Tongue (tissue), 2 donors: ENCODE results near the gene MYF6. TPM values are rescaled to one million over a fixed set of nuclear protein-coding genes. Genes with fewer than 3 reads are reported as not detected.
"Not testable (repeated sequence)": the region's sequence is repeated elsewhere in the genome, so short reads cannot be mapped to it uniquely, and the experiment has no call there.

Source experiments
- DNase-seq: peaks from one replicate; pipeline ENCODE4 v3.0.0-alpha.2; 2015
- total RNA-seq: library from RNA; depleted of rRNA; stranded (reverse); fragments of >200 nt; gene quantifications from one replicate; pipeline ENCODE4 v1.2.3, GENCODE V29; 2014

Gene MYF6
- total RNA-seq = 164 TPM

DNA sequence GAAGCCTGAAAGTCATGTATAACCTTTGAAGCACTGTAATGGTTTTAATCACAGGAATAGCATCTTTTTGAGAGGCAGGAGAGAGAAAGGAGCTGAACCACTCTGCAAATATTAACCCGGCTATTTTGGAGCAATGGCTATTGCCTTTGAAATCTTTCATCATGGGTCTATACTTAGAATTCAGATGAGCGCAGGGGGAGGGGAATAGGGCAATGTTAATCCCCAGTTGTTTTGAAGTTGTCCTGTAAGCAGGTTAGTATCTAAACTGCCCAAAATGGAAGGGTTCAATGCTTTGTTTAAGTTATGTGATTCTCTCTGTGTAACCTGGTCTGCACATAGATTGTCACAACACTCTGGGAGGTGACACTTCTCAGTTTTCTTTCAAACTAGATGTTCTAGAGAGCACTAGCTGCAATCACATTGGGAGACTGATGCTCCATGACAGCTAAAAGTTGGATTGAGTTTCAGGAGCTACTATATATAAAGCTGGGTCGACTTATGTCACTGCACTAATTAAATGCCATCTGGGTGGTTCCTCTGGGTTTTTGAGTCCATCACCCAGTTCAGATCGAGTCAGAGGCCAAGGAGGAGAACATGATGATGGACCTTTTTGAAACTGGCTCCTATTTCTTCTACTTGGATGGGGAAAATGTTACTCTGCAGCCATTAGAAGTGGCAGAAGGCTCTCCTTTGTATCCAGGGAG is at the start of gene MYF6:
Gene MYF6 (plus strand): TSS at position 509 of the 704 bp plus-strand sequence. CDS start 86 bp downstream, at position 595.
- peak; percentile 72 for DNase-seq

DNA sequence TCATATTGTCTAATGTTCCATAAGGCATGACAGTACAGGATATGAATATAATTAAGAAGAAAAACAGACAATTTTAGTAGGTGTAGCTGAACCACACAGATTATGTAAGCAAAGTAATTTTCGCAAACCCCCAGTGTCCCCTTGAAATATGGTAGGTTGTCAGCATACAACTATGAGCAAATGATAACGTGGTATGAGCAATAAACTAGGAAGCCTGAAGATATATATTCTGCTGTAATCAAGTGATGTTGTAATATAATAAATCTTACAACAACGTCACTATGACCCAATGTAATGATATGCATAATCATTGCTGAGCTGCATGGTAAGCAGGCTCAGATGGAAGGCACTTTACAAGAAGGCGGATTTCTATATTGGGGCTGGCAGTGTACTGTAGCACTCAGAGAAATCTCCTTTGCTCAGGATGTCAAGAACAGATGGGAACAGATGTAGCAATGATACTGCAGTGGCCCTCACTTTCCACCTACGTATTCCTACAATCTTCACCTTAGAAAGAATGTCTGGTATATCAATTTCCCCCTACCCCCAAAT is 47.8 kb upstream of the MYF6 start:
- no peak for DNase-seq

DNA sequence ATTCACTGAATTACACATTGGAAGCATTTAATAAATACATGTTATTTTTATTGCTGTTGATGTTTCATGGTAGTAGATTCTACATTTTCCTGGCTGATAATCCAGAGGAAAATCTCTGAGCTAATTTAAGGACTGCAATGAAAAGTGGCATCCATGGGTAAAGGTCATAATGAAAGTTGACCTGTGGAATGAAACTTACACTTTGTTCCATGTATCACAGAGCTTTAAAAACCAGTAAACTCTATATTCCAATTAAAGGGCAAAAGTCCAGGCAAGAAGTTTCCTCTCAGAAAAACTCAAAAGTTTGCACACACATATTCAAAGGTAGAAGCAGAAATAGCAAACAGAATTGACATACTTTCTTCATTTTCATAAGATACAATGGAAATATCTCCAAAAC is 44.8 kb upstream of the MYF6 start:
- no peak for DNase-seq

DNA sequence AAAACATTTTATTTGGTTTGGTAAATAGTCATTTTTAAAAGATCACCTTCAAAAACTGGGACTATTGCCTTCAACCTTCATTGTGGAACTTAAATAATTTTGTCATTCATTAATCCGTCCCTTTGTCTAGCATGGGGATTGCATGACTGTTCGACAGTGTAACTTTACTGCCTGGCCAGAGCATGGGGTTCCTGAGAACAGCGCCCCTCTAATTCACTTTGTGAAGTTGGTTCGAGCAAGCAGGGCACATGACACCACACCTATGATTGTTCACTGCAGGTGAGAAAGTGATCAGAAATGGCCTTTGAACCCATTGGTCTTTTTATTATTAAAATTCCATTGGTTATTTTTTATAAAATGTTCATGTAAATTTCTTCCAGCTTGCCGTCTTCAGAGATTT is 37.2 kb upstream of the MYF6 start:
- no peak for DNase-seq

DNA sequence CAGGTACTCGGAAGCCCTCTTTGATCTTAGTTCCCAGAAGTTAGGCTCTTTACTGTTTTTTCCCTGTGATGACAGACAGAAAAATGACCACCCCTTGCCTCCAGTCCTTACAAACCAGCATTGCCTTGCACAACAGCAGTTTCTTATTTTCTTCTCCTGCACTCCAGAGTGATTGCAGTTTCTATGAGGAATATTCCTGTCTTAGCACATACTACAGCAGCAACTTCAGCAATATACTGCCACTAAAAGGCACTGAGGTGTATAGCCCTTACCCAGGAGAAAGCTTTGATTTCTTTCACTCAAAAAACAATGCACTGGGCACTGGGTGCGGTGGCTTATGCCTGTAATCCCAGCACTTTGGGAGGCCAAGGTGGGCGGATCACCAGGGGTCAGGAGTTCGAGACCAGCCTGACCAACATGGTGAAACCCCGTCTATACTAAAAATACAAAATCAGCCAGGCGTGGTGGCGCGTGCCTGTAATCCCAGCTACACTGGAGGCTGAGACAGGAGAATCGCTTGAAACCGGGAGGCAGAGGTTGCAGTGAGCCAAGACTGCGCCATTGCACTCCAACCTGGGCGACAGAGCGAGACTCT is 31.3 kb upstream of the MYF6 start:
- DNase-seq = not testable (repeated sequence)

DNA sequence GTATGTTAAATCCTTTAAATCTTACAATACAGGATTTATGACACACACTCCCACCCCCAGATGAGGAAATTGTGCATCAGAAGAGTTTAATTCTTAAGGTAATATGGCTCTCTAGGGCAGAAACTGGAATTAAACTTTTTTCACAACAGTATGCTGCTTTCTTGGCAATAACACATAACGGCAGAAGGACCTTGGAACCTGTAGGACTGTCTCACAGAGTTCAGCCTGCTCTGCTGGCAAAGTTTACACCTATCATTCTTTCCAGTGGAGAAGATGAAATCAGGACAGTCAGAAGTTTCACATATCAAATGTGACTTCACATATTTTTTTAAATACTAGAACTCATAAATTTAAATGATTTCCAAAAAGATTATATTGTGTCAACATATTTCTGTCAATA is 30.6 kb upstream of the MYF6 start:
- no peak for DNase-seq

DNA sequence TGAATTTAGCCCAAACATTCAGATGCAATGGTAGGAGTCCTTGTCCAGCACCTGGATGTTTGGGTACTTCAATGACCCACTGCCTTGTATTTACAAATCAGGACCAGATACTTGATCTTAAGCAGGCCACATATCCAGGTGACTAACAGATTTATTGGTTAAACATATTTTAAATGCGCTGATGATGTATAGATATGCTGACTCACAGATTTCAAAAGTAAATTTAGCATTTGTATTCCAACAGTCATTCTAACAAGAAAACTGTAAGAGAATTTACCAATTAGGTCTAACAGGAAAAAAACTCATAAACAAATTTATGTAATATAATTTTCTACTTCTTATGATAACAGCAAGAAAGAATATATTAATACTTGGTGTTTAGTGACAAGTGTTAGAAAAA is 29.4 kb upstream of the MYF6 start:
- DNase-seq = no peak

DNA sequence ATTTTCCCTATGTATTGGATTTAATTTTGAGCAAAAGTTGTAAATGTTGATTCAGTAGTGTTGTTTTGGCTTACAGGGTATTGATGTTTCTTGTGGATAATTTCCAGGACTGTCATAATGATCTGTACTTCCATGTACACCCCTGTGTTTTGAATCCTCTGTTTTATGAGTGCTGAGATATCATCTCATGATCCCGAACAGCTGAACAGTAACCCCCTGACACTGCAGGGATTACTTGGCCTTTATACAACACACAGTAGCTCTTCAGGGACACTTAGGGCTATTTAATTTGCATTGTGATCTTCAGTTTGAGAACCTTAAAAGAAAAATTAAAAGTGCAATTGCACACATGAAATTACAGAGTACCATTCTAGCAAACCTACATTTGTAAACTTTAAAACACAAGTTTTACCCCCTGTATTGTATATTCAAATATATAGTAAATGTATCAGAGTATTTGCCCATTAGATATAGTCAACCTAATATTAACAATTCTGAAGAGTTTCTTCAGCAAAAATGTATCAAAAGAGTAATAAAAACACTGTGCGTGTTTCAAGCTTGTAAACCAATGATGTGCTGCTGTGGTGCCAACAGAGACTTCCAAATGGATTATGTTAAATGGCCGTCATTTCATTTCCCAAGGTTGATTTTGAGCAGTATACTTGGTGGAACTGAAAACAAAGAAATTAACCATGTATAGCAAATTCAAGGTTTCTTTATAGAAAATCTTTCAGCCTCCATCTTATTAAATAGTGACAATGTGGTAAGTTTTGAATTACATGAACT is 27.9 kb upstream of the MYF6 start:
- peak; percentile 78 for DNase-seq

DNA sequence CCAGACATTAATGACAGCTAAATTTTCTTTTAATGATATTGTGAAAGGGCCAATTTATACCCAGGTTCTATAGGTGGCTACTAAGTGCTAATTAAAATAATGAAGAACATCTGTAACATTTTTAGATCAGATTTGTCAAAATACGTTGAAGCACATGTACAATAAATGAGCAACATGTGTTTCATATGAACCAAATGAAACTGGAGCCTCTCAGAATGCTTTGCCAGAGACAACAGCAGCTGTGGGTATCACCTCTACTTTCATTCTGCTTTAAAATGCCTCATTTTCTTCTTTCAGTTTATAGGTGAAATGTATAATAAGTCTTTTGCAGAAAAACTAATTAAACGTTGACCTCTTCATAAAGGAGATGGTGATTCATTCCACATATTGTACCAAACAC is 26.1 kb upstream of the MYF6 start:
- peak; percentile 80 for DNase-seq

DNA sequence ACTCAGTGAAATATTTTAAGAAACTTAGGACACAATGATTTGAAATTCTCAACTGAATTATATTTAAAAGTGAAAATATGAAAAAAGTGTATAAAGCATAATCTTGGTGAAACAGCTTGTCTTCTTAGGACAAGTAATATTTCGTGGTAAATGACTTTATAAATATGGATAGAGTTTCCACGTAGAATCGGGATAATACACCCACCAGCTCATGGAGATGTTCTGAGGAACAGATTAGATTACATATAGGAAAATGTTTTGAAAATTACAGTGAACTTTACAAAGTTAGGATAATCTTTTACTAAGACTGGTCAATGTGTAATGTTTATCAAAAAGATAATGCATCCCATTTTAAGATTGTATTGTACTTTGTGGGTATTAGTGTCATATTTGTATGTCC is 25.6 kb upstream of the MYF6 start:
- no peak for DNase-seq

DNA sequence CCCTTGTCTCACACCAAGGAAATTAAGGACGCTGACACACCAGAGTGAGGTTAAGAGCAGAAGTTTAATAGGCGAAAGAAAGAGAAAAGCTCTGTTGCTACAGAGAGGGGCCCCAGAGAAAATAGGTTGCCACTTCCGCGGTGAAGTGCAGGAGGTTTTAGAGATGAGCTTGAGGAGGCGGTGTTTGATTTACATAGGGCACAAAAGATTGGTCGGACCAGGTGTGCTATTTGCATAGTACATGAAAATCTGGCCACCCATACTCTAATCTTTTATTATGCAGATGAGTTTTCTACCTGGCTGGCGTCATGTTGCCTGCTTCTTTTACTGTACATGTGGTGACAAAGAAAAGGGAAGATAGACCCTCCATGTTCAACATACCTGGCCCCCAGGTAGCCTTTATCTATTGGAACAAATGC is 23.3 kb upstream of the MYF6 start:
- no peak for DNase-seq

DNA sequence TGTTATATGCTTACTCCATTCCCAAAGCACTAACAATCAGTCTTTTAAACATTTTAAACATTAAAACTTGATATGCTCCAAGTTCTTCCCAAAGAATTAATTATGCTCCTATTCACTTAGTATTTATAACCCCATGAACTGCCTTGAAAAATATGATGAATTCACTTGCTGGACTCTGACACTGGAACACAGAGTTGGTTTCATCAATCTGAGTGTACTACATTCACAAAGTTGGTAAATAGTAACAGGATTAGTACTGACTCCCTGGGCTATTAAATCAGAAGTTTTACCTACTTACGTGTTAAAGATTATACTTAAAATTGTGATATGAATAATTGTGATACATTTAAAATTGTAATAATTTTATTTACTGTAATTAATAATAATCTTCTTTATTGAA is 17.3 kb upstream of the MYF6 start:
- DNase-seq = no peak

DNA sequence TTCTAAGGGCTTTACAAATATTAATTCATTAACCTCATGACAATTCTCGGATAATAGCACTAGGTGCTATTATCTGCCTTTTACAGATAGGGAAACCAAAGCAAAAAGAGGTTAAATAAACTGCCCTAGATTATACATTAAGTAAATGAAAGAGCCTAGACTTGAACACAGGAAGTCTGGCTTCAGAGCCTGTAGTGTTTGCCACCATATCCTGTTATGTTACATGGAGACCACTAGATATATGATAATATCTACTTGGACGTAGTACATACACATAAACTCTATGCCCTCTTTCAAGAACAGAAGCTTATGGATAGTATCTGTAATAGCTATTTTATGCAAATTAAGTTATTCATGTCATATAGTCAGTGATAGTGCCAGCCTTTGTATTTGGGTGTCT is 16.9 kb upstream of the MYF6 start:
- DNase-seq = no peak

DNA sequence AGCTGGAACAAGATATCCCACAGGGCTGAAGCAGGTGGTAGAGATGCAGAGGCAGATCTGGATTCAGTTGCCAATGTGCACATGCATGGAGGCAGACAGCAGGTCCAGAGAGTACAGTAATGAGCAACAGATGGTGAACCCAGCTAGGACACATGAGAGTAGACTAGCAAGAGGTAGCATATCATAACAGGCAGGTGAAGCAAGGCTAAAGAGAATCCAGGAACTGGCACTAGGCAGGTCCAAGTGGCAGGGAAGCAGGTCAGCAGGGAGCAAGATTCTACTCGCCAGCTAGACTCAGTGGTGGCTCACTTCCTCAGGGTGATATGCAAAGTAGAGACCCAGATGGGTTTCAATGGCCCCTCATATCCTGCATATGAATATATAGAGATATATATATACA is 15.3 kb upstream of the MYF6 start:
- peak; percentile 41 for DNase-seq

DNA sequence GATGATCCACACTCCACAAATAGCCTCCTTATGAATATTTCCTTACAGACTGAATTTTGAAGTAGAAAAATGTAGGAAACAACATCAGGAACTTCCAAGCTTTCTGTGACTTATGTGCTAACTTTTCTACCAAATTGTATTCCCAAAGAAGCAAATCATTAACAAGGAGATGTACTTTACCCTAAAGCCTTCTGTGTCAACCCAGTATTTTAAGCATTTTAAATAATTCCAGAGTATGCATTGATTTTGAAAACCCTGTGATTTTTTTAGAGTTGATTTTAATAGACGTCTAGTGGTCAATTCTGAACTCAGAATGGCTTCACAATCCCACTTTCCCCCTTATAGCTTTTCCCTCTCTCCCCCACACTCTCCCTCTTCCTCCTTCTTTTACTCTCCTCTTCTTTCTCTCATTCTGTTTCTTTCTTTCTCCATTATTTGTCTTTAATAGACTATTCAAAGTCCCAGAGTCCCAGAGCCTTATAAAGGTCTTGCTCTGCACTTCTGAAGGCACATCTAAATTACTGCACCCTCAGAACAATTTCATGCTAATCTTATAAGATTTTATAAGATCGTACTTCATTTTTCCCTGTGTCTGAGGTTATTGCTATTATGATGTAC is 10.1 kb upstream of the MYF6 start:
- DNase-seq = no peak

DNA sequence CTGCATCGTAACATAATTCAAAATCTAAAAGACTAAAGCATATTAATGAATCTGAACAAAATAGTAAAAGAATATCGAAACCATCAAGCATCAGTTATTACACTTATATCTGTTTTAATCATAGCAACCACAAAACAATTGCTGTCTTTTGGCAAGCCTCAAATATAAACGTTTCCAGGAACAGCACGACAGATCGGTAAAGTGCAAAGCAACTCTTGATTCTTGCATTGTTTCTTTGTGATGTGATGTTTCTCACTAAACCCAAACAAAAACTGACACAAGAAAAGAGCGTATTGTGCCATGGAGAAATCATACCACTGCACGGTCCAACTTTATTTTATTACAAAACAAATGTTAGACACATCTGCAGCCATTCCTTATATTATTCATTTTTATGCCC is 9.2 kb upstream of the MYF6 start:
- DNase-seq = no peak

DNA sequence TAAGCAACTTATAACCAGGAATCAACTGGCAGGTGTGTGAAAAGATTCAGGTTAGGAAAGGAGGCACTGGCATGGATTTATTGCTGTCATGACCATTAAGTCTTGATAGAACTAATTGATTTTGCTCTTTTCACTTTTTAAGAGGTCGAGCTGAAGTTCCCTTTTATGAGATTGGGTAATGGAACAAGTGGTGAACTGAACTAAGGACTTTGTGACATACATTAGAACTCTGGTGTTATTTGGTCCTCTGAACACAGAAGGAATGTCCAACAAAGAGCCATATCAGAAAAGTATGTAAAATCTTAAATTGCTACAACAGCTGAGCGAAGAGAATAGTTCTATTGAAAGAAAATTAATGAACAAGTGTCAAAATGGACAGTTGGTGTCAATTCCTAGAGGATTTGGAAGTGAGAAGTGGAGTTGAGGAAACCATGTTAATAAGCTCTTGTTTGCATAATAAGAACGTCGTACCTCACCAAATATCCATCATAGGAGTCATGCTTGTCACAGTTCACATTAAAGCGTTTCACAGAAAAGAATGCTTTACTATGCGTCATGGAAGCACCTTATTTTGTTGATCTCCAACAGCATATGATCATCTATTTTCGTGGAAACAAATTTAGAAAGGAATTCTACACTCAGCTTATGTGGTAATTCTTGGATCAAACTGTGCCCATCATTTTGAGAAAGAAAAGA is 8.4 kb upstream of the MYF6 start:
- DNase-seq = no peak

DNA sequence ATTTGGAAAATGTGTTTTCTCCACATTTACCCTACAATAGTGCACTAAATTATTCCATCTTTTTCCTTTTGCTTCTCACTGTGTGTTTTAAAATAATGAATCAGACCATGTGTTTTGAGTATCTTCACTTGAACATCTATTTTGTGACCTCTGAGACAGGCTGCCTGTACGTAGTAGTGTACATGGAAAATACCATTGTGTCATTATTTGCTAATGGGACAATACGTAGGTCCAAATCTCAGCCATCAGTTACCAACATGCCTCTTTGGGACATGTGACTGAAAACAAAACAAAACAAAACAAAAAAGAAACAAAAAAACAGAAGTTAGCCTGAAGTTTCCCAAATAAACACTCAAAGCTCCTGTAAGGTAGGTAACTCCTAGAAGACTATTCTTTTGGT is 7.1 kb upstream of the MYF6 start:
- no peak for DNase-seq

DNA sequence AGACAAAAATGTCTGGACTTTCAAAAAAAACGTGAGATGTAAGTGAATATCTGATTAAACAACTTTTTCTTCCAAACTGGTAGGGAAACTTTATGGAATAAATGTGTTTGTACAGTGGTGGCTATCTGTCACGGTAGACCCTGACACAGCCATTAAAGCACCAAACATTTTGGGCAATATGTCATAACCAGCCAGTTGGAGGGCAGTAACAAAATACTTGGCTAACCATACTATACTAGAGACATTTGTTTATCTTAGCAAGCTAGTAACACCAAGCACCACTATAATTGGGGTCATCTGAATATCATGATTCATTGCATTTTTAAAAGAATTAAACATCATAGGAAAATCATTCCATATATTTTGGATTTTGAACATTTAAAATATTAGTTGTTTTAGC is 6.0 kb upstream of the MYF6 start:
- DNase-seq = no peak

DNA sequence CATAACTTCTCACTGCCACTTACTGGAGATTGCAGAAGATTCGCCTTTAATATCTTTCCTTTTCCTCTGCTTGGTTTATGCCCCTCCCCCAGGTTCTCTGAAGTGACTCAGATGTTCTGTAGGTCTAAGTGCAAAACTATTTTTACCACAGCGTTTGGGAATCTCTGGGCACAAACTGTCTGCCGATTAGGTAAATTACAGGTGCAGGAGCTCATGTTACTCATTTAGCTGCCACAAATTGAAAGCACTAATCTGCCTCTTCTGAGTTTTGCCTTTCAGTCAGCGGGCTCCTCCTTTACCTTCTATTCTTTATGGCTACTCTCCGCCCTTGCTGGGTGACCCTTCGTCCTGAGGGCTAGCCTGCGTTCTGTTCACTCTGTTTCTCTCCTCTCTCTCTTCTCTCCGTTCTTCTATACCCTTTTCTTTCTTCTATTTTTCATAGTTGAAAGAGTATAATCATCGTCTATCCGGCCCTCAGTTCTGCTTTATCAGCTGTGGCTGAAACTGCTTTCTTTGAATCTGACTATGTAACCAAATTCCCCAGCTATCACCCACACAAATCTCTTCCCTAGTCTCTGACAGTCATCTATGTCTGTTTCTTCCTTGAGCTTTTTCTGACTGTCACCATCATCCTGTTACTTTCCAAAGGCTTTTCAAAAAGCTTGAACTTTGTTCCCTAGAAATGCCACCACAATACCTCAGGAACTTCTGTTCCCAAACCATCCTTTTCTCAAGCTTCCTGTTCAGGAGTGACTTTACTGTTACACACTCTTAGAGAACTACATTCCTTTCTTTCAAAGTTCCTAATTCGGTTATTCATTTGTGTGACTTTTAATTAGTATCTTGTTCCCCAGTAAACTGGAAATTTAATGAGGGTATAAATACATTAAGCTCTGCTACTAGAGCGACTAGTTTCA is 4.3 kb upstream of the MYF6 start:
- peak; percentile 75 for DNase-seq

DNA sequence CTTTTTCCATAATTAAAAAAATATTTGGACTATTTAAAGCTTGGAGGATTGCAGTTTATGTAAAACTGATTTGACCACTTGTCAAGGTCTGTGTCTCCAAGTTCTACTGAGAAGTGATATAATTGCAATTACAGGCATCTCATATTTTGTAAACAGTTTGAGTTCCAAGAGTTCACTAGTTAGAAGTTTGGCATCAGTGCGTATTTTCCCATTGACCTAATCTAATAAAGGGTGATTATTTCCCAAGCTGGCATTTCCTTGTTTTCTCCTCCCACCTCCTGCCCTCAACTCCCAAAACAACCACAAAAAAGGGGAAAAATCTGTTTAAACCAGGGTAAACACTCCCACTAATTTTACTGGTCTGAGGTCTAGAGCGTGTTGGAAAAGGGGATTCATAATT is 3.0 kb upstream of the MYF6 start:
- DNase-seq = peak; percentile 78
